ENCODE results near the gene TMEM150B. TPM values are rescaled to one million over a fixed set of nuclear protein-coding genes. Genes with fewer than 3 reads are reported as not detected.

The TMEM150B gene
- total and polyA plus RNA-seq, 9 of the 15 experiments (the other 6 are each of a cell fraction or from before 2014, with no cell fraction given): 0.47 to 1.3 (median 0.74) TPM; not detected in 2

- TF ChIP-seq, protein P1, sequence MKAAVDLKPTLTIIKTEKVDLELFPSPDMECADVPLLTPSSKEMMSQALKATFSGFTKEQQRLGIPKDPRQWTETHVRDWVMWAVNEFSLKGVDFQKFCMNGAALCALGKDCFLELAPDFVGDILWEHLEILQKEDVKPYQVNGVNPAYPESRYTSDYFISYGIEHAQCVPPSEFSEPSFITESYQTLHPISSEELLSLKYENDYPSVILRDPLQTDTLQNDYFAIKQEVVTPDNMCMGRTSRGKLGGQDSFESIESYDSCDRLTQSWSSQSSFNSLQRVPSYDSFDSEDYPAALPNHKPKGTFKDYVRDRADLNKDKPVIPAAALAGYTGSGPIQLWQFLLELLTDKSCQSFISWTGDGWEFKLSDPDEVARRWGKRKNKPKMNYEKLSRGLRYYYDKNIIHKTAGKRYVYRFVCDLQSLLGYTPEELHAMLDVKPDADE (conservative IDR thresholded peaks at IDR 0.05; ENCODE audit: control insufficient read depth, low read depth, low read length): peak; percentile 94
- TF ChIP-seq, protein P2, sequence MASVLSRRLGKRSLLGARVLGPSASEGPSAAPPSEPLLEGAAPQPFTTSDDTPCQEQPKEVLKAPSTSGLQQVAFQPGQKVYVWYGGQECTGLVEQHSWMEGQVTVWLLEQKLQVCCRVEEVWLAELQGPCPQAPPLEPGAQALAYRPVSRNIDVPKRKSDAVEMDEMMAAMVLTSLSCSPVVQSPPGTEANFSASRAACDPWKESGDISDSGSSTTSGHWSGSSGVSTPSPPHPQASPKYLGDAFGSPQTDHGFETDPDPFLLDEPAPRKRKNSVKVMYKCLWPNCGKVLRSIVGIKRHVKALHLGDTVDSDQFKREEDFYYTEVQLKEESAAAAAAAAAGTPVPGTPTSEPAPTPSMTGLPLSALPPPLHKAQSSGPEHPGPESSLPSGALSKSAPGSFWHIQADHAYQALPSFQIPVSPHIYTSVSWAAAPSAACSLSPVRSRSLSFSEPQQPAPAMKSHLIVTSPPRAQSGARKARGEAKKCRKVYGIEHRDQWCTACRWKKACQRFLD (CRISPR knock-in tag; IDR thresholded peaks at IDR 0.05): peak; percentile 26; the same call in 1 of the 2 replicates
- TF ChIP-seq, protein P3, sequence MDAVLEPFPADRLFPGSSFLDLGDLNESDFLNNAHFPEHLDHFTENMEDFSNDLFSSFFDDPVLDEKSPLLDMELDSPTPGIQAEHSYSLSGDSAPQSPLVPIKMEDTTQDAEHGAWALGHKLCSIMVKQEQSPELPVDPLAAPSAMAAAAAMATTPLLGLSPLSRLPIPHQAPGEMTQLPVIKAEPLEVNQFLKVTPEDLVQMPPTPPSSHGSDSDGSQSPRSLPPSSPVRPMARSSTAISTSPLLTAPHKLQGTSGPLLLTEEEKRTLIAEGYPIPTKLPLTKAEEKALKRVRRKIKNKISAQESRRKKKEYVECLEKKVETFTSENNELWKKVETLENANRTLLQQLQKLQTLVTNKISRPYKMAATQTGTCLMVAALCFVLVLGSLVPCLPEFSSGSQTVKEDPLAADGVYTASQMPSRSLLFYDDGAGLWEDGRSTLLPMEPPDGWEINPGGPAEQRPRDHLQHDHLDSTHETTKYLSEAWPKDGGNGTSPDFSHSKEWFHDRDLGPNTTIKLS (IDR thresholded peaks at IDR 0.05; ENCODE audit: borderline replicate concordance, low read depth): peak; percentile 71; the same call in 1 of the 2 replicates
- TF ChIP-seq ZNF644 (tag; IDR thresholded peaks at IDR 0.05; ENCODE audit: low read depth) (peak; percentile 68; the same call in 1 of the 2 replicates), GABPB1 (CRISPR knock-in tag; IDR thresholded peaks at IDR 0.05) (0 out of 2 replicates have a peak, but pooled peaks have one; percentile 32), CREM (IDR thresholded peaks at IDR 0.05; ENCODE audit: low read depth) (peak; percentile 40; the same call in 1 of the 2 replicates), ZNF143 (CRISPR knock-in tag; IDR thresholded peaks at IDR 0.05) (peak; percentile 93), POLR2G (IDR thresholded peaks at IDR 0.05; ENCODE audit: low read depth, low read length) (no peak), FOSL1 (tag; conservative IDR thresholded peaks at IDR 0.05) (no peak), SIX5 (IDR thresholded peaks at IDR 0.05; ENCODE audit: borderline replicate concordance in 1 of 2, insufficient read depth in 1 of 2, low read depth in 1 of 2, low read length in 2 of 2) (peak; percentile 95 to 97), ZNF324 (CRISPR knock-in tag; IDR thresholded peaks at IDR 0.05) (no peak), HCFC1 (IDR thresholded peaks at IDR 0.05; ENCODE audit: low read depth, low read length) (peak; percentile 98), IFI16 (CRISPR knock-in tag; IDR thresholded peaks at IDR 0.05) (no peak), MBD2 (IDR thresholded peaks at IDR 0.05; ENCODE audit: borderline replicate concordance, low read depth) (0 out of 2 replicates have a peak, but pooled peaks have one; percentile 63), ZMIZ1 (IDR thresholded peaks at IDR 0.05; ENCODE audit: low read depth in 2 of 2, low read length in 2 of 2) (0 out of 4 replicates have a peak, but pooled peaks of 1 of the 2 experiments have one; percentile 21)
- TF ChIP-seq, protein P4, sequence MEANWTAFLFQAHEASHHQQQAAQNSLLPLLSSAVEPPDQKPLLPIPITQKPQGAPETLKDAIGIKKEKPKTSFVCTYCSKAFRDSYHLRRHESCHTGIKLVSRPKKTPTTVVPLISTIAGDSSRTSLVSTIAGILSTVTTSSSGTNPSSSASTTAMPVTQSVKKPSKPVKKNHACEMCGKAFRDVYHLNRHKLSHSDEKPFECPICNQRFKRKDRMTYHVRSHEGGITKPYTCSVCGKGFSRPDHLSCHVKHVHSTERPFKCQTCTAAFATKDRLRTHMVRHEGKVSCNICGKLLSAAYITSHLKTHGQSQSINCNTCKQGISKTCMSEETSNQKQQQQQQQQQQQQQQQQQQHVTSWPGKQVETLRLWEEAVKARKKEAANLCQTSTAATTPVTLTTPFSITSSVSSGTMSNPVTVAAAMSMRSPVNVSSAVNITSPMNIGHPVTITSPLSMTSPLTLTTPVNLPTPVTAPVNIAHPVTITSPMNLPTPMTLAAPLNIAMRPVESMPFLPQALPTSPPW (CRISPR knock-in tag; IDR thresholded peaks at IDR 0.05): peak; percentile 36; the same call in 1 of the 2 replicates
Observed at GRCh38 chr19:55319785-55320184, 5.4 kb downstream of the TMEM150B start (continued).

Measured in K562 (cell line).